Measurements from ENCODE around the gene IL17D. TPM values are rescaled to one million over a fixed set of nuclear protein-coding genes. Genes with fewer than 3 reads are reported as not detected.

Gene IL17D
- total RNA-seq, 1 experiment from 2014 or later: 1.3 TPM

DNA sequence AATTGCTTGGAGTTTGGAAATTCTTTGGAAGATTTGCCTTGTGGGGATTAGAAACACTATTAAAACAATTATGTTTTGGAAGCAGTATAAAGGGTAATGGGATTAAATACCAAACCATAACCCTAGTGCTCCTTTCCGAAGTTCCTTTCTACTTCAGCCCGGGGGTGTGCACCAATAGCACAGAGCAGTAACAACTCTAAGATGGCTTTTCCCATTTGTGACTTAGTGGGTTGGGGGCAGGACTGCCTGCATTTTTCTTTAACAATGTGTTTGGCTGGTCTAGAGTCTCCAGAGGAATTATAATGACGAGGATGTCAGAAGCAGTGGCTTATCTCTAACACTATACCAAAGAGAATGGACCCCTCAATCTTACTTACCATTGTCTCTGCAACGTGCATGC, 11.9 kb upstream of the IL17D start:
- CTCF ChIA-PET: no interaction called here
- TF ChIP-seq, protein P1, sequence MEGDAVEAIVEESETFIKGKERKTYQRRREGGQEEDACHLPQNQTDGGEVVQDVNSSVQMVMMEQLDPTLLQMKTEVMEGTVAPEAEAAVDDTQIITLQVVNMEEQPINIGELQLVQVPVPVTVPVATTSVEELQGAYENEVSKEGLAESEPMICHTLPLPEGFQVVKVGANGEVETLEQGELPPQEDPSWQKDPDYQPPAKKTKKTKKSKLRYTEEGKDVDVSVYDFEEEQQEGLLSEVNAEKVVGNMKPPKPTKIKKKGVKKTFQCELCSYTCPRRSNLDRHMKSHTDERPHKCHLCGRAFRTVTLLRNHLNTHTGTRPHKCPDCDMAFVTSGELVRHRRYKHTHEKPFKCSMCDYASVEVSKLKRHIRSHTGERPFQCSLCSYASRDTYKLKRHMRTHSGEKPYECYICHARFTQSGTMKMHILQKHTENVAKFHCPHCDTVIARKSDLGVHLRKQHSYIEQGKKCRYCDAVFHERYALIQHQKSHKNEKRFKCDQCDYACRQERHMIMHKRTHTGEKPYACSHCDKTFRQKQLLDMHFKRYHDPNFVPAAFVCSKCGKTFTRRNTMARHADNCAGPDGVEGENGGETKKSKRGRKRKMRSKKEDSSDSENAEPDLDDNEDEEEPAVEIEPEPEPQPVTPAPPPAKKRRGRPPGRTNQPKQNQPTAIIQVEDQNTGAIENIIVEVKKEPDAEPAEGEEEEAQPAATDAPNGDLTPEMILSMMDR (IDR thresholded peaks at IDR 0.05; ENCODE audit: unreplicated experiment): no peak

DNA sequence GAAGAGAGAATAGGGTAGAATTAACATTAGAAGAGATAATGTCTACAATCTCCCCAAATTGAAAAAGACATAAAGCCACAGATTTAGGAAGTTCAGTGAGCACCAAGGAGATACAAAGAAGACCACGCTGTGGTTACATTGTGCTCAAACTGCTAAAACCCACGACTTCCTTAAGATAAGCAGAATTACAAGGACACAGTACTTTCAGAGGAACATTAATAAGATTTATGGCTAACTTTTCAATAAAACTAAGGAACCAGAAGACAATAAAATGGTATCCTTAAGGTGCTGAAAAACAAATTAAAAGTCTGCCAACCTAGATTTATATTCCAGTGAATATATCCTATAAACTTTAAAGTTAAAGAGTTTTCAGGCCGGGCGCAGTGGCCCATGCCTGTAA, 7.4 kb upstream of the IL17D start:
- CTCF ChIA-PET: no interaction called here
- Mint-ChIP-seq H3K9me3 (ENCODE audit: low read depth, unreplicated experiment) (no peaks in the 10 kb centered on the region), H3K27ac (ENCODE audit: unreplicated experiment) (no peak overlapping the region), H3K36me3 (ENCODE audit: insufficient read depth, unreplicated experiment) (no peaks in the 10 kb centered on the region), H3K27me3 (ENCODE audit: unreplicated experiment) (no peaks in the 10 kb centered on the region), H3K4me1 (ENCODE audit: low read depth, unreplicated experiment) (peaks cover 8% of the 10 kb centered on the region), H3K4me3 (ENCODE audit: low read depth, unreplicated experiment) (no peak overlapping the region)
- DNase-seq: no peak
- no TSS peak for BruUV-seq (replicated peaks)
- TF ChIP-seq, protein P1 (IDR thresholded peaks at IDR 0.05; ENCODE audit: unreplicated experiment): no peak
- intact Hi-C loops (cut with micrococcal nuclease; ENCODE audit: unreplicated experiment): no loop called here

More for the DNA sequence above, 11.9 kb upstream of the IL17D start:
- Mint-ChIP-seq H3K27me3 (ENCODE audit: unreplicated experiment) (no peaks in the 10 kb centered on the region), H3K36me3 (ENCODE audit: insufficient read depth, unreplicated experiment) (no peaks in the 10 kb centered on the region), H3K9me3 (ENCODE audit: low read depth, unreplicated experiment) (no peaks in the 10 kb centered on the region), H3K4me3 (ENCODE audit: low read depth, unreplicated experiment) (no peak overlapping the region), H3K27ac (ENCODE audit: unreplicated experiment) (no peak overlapping the region), H3K4me1 (ENCODE audit: low read depth, unreplicated experiment) (no peaks in the 10 kb centered on the region)
- intact Hi-C loops (cut with micrococcal nuclease; ENCODE audit: unreplicated experiment): no loop called here
- BruUV-seq (replicated peaks): no TSS peak
- DNase-seq: no peak

DNA sequence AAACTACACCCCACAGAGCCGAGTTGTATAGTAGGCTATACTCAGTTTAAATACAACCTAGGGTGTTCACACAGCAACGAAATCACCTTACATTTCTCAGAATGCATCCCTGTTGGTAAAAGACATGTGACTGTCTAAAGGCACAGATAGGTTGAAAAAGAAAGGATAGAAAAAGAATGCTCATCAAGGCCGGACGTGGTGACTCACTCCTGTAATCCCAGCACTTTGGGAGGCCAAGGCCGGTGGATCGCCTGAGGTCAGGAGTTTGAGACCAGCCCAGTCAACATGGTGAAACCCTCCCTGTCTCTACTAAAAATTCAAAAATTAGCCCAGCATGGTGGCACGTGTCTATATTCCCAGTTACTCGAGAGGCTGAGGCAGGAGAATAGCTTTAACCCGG, 3.8 kb upstream of the IL17D start:
- CTCF ChIA-PET: no interaction called here
- intact Hi-C loops (cut with micrococcal nuclease; ENCODE audit: unreplicated experiment): no loop called here
- TF ChIP-seq, protein P1 (IDR thresholded peaks at IDR 0.05; ENCODE audit: unreplicated experiment): no peak

DNA sequence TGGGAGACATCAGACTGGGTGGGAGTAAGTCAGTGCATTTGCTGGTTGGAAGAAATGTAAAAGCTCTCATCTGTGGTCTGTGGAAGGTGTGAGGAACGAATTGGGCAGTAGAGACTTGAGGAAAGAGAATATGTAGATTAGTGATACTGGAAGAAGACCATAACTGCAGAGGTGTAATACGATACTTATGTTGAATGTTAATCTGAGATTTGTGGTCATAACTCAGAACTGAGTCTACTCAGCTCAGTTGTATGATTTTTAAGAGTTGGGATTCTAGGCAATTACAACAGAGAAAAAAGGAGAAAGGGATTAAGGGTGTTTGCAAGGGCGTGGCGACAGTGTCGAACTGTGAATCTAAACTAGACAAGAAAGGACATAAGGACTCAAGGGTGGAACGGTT, 3.2 kb upstream of the IL17D start:
- BruUV-seq (replicated peaks): no TSS peak
- H3K4me3 Mint-ChIP-seq (ENCODE audit: low read depth, unreplicated experiment): no peak overlapping the region
- H3K27me3 Mint-ChIP-seq (ENCODE audit: unreplicated experiment): no peaks in the 10 kb centered on the region
- no peaks in the 10 kb centered on the region for H3K9me3 Mint-ChIP-seq (ENCODE audit: low read depth, unreplicated experiment)
- intact Hi-C loops (cut with micrococcal nuclease; ENCODE audit: unreplicated experiment): no loop called here
- DNase-seq: no peak
- H3K36me3 Mint-ChIP-seq (ENCODE audit: insufficient read depth, unreplicated experiment): peaks cover 14% of the 10 kb centered on the region
- H3K4me1 Mint-ChIP-seq (ENCODE audit: low read depth, unreplicated experiment): peaks cover 8% of the 10 kb centered on the region
- H3K27ac Mint-ChIP-seq (ENCODE audit: unreplicated experiment): no peak overlapping the region
- TF ChIP-seq, protein P1 (IDR thresholded peaks at IDR 0.05; ENCODE audit: unreplicated experiment): no peak
- CTCF ChIA-PET: no interaction called here

More for the DNA sequence above, 3.8 kb upstream of the IL17D start:
- Mint-ChIP-seq H3K9me3 (ENCODE audit: low read depth, unreplicated experiment) (no peaks in the 10 kb centered on the region), H3K4me3 (ENCODE audit: low read depth, unreplicated experiment) (no peak overlapping the region), H3K27me3 (ENCODE audit: unreplicated experiment) (no peaks in the 10 kb centered on the region), H3K27ac (ENCODE audit: unreplicated experiment) (no peak overlapping the region), H3K4me1 (ENCODE audit: low read depth, unreplicated experiment) (peaks cover 8% of the 10 kb centered on the region), H3K36me3 (ENCODE audit: insufficient read depth, unreplicated experiment) (peaks cover 14% of the 10 kb centered on the region)
- no peak for DNase-seq
- BruUV-seq (replicated peaks): no TSS peak
